HG03521 (cell line): ENCODE data around the gene PRRX2.
A peak's percentile ranks its signal among the peaks of the same experiment; 100 is the strongest.
"Not testable (repeated sequence)": the region's sequence is repeated elsewhere in the genome, so short reads cannot be mapped to it uniquely, and the experiment has no call there.

Experiments used
- ATAC-seq: cut with Tn5 transposase; IDR thresholded peaks from one replicate; pipeline ENCODE4 v1.9.1; 2021; ENCODE audit warnings: mild to moderate bottlenecking, moderate library complexity; ENCODE audit not compliant: unreplicated experiment

The PRRX2 gene

DNA sequence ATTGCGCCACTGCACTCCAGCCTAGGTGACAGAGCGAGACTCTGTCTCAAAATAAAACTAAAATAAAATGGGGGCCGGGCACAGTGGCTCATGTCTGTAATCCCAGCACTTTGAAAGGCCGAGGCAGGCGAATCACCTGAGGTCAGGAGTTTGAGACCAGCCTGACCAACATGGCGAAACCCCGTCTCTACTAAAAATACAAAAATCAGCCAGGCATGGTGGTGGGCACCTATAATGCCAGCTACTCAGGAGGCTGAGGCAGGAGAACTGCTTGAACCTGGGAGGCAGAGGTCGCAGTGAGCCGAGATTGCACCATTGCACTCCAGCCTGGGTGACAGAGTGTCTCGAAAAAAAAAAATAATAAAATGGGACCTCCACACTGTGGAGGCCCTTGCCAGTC, 29.1 kb upstream of the PRRX2 start:
- ATAC-seq: not testable (repeated sequence)

DNA sequence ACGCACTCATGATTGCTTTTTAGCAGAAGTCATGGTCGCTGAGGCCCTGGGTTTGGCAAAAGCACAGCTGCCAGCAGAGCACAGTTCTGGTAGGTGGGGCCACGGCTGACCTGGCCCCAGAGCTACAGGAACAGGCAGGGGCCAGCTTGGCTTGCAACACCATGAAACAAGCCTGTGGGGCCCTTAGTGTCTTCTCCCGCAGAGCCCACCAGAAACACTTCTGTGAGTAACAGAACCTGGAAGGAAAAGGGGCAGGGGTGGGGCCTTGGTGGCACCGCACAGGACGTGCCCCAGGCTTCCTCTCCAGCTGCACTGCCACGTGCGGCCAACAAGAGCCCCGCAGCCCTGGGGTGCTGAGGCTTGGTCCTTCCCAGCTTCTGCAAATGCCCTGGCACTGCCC, 28.3 kb upstream of the PRRX2 start:
- no peak for ATAC-seq

GRCh38 chr9:129637673-129638439, 27.6 kb upstream of the PRRX2 start:
- ATAC-seq: no peak

- no peak for ATAC-seq
These were observed 26.3 kb upstream of the PRRX2 start for GRCh38 chr9:129639034-129639630.

DNA sequence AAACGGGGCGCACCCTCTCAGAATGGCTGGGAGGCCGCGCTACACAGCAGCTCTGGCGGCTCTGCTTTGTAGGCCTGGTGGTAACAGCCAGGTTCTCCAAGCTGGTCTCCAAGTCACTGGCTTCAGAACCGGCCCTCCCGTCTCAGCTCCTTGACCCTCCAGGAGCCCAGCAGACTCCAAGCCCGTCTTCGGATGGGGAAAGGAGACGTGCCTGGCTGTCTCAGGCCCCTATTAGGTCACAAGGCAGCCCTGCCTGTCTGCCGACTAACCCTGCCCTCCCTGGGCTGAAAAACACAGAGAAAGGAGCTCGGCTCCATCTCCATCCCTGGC, 25.7 kb upstream of the PRRX2 start:
- no peak for ATAC-seq

DNA sequence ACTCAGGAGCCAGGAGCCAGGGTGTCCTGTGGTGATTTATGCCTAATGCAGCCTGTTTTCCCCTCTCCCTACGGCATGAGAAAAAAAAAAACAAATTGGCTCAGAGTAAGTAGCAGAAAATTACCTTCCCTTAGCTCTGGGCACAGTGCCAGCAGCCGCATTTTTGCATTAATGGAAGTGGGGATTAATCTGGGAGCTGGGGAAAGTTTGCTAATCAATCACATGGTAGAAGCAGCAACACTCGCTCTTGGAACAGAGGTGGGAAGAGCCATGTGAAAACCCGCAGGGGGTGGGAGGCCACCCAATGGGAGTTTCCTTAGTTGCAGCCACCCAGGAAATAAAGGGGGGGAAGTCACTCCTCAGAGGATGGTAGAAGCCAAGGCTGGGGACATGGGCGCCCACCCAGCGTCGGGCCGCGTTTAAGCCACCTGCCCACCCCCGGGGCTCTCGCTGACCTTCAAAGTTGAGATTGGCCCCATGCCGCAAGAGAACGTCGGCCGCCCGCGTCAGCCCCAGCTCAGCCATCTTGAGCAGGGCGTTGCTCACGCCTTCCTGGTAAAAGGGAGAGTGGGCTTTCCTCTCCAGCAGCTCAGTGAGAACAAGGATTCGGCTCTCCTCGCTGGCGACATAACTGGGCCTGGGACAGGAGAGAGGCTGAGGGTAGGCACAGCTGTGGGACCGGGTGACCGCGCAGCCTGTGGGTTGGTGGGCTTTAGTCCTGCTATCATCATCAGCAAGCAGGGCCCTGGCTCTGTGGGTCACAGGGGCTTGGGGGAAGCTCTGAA, 25.2 kb upstream of the PRRX2 start:
- ATAC-seq: no peak

GRCh38 chr9:129640871-129641749, 24.3 kb upstream of the PRRX2 start:
- no peak for ATAC-seq

DNA sequence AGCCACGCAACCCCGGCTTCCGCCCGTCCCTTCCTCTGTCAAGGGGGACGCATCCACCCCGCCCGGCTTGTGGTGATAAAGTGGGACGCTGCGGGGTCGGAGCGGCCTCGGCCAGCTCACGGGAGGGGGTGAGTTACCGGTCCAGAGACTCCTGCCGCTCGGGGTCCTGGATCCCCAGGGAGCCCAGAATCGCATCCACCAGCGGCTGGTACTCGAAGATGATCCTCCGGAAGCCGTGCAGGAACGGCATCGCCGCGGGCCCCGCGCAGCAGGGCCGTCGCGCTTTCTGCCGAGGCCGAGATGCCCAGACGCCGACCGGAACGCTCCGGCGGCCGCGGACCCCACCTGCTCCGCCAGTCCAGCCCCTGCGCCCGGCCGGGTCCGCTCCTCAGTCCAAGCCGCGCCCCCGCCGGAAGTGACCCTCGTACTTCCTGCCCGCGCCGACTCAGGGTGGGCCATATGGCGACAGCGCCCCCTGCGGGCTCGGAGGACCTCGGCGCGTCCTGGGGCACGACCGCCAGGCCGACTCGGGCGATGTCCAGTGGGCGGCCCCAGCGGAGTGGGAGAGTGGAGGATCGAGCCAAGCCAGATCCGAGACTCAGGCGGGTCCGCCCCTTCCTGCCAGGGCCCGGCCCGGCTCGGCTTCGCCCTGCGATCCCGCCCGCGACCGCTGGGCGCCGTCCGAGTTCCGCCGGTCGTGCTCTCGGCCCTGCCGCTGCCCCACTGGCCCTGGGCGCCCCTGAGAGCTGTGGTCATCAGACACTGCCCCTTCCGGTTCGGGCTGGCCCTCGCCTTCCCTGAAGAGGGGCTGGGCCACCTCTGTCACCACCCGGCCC, 23.5 kb upstream of the PRRX2 start, which contains the start of gene ASB6:
ASB6 (minus strand) TSS at position 402 of the 836 bp plus-strand sequence; CDS start at position 250, 152 bp downstream.
- peak; percentile 93 for ATAC-seq

GRCh38 chr9:129643706-129644105, 21.7 kb upstream of the PRRX2 start:
- ATAC-seq: no peak

GRCh38 chr9:129644365-129644764, 21.1 kb upstream of the PRRX2 start:
- ATAC-seq: no peak

- ATAC-seq: no peak
These were observed 20.5 kb upstream of the PRRX2 start for GRCh38 chr9:129644902-129645301.

DNA sequence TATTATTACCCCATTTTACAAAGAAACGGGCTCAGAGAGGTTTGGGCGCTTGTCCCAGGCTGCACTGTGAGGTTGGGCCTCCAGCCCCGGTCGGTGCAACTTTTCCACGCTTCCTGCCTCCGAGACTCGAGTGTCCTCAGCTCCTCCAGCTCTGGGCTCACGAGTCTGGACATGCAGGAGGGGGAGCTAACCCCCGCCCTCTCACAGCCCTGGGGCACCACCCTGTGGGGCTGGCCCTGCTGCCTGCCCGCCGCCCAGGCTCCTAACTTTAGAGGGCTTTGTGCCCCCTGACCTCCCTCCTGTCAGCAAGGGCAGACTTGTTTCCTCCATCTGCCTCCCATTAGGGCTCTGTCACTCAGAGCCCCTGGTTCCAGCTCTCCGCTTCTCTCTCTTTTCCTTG, 19.2 kb upstream of the PRRX2 start:
- ATAC-seq: no peak

DNA sequence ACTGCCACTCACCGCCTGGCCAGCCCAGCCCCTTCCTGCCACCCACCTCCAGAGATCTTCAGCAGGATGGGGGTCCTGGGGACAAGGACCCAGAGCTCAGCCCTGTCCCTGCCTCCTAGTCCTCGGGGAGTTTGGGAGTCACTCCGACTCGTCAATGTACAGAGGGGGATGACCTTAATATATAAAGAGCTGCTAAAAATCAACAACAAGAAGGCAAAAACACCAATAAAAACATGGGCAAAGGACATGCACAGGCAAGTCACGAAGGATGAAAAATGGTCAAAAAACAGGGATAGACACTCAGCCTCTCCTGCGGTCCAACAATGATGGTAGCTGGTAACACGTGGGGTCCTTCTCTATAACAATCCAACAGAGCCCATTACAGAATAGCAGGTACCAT, 18.8 kb upstream of the PRRX2 start:
- no peak for ATAC-seq

- ATAC-seq: no peak
These were observed 17.8 kb upstream of the PRRX2 start for GRCh38 chr9:129647635-129648034.

- ATAC-seq: no peak
These were observed 17.2 kb upstream of the PRRX2 start for GRCh38 chr9:129648092-129648763.

DNA sequence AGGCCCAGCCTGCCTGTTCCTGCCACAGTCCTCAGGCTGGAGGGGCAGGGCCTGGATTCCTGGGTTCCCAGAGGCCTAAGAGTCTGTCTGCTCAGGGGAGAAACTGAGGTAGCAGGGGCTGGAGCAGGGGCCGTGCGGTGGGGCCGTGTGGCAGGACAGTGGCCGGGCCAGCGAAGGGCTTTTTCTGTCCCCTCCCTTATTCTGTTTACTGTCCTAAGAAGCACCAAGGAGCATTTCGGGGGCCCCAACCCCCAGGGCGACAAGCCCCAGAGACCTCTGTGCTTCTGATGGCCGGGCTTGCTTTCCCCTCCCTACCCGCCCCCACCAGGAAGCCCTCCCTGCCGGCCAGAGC, 16.7 kb upstream of the PRRX2 start:
- ATAC-seq: no peak

DNA sequence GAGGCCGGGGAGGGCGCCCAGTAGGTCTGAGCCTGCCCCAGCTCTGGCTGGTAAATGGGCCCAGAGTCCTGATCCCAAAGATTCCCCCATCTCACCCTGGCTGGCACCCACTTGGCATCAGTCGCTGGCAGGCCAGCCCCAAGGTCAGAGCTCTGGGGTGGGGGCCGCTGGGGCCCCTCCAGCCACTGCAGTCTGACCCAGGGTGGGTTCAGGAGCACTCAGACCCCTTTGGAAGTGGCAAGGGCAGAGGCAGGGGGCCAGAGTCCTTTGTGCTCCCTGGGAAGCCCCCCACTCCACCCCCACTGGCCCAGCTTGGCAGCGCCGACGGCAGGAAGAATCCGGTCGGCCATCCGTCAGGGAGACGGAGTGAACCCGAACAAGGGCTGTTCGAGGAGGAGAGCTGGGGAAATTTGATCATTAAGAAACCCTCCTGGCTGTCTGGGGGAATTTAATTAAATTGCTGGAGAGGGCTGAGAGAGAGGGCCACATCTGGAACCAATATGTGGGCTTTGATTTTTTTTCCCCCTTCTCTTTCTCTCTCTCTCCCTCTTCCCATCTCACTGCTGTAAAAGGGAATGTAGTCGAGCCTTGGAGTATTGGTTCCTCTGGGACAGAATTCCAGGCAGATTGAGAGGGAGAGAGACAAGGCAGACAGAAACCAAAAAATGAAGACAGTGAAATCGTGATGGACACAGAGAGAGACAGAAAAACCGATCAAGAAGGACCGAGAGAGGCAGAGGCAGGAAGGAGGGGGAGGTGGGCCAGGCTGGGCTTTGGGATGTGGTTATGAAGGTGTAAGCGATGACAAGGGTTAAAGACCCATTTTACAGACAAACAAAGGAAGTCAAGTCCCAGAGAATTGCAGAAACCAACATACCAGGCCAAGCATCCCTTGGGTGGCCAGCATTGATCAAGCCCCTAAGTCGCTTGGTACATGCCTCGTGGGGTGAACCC, 15.4 kb upstream of the PRRX2 start:
- ATAC-seq: no peak

GRCh38 chr9:129650680-129651235, 14.7 kb upstream of the PRRX2 start:
- ATAC-seq: no peak
